Endodermal cell (in vitro differentiated cells): ENCODE results near the gene DNAH11. TPM values are rescaled to one million over a fixed set of nuclear protein-coding genes. Genes with fewer than 3 reads are reported as not detected.

Experiments used
- DNase-seq: peaks from one replicate; pipeline ENCODE4 v3.0.0-alpha.2; 2017
- H3K27ac ChIP-seq: 2 replicates; pipeline ENCODE4 v1.5.1; 2013; ENCODE audit warnings: mild to moderate bottlenecking, low read depth, low read length, moderate library complexity
- H3K27me3 ChIP-seq: 2 replicates; pipeline ENCODE4 v1.6.1; 2013; ENCODE audit warnings: mild to moderate bottlenecking, low read length, moderate library complexity; ENCODE audit not compliant: insufficient read depth, control insufficient read depth, poor library complexity, severe bottlenecking
- H3K36me3 ChIP-seq: 2 replicates; pipeline ENCODE4 v1.7.0; 2013; ENCODE audit warnings: mild to moderate bottlenecking, low read length, moderate library complexity; ENCODE audit not compliant: control insufficient read depth, insufficient read depth
- H3K4me1 ChIP-seq: one replicate; pipeline ENCODE4 v1.7.0; 2013; ENCODE audit warnings: low read length; ENCODE audit not compliant: control insufficient read depth, insufficient read depth
- H3K4me3 ChIP-seq: 2 replicates; pipeline ENCODE4 v1.5.1; 2013; ENCODE audit warnings: mild to moderate bottlenecking, low read length, moderate library complexity
- H3K9ac ChIP-seq: 2 replicates; pipeline ENCODE4 v1.6.1; 2013; ENCODE audit warnings: mild to moderate bottlenecking, low read length, moderate library complexity; ENCODE audit not compliant: poor library complexity, severe bottlenecking; ENCODE audit errors: extremely low read depth
- H3K9me3 ChIP-seq: 2 replicates; pipeline ENCODE4 v1.6.1; 2013; ENCODE audit warnings: mild to moderate bottlenecking, low read length, moderate library complexity; ENCODE audit not compliant: control insufficient read depth
- H3K27ac Mint-ChIP-seq: 2 replicates; pipeline ENCODE4 v1.8.0; 2020; ENCODE audit warnings: mixed read lengths
- H3K27me3 Mint-ChIP-seq: 2 replicates; pipeline ENCODE4 v1.8.0; 2021; ENCODE audit warnings: mild to moderate bottlenecking, mixed read lengths; ENCODE audit not compliant: insufficient read depth
- H3K36me3 Mint-ChIP-seq: 2 replicates; pipeline ENCODE4 v1.8.0; 2020; ENCODE audit warnings: low read depth, mixed read lengths
- H3K4me1 Mint-ChIP-seq: 2 replicates; pipeline ENCODE4 v1.8.0; 2020; ENCODE audit warnings: mixed read lengths
- H3K4me3 Mint-ChIP-seq: 2 replicates; pipeline ENCODE4 v1.8.0; 2020; ENCODE audit warnings: mild to moderate bottlenecking, moderate library complexity, mixed read lengths
- H3K9me3 Mint-ChIP-seq: 2 replicates; pipeline ENCODE4 v1.8.0; 2020; ENCODE audit warnings: mild to moderate bottlenecking, mixed read lengths
- WGBS, 2 experiments: methylation state at CpG; one replicate each; pipeline versions ENCODE4 v1.1.5 to v1.1.7; 2013; ENCODE audit warnings: missing lambda C conversion rate in 2 of 2, mixed read lengths in 1 of 2; ENCODE audit not compliant: insufficient coverage in 1 of 2, insufficient read length in 1 of 2; 5-methylcytosine and 5-hydroxymethylcytosine counted together
- total RNA-seq, 2 donors: library from RNA; stranded (reverse); fragmentation: NEBNext Ultra II Directional in 1 of 2; extraction: Animal tissue kit (Norgen Biotek cat#: 25700) in 1 of 2; gene quantifications; 2 replicates in 1 of 2; 3 replicates in 1 of 2; pipeline ENCODE4 v1.2.1, GENCODE V29; 2021
- TF ChIP-seq, protein P1 (sequence below): fragments of 200-600 bp; sonication (generic); conservative IDR thresholded peaks from 2 replicates; pipeline ENCODE4 v1.5.0; 2021; ENCODE audit warnings: antibody characterized with exemption, mild to moderate bottlenecking

Gene DNAH11
- total RNA-seq, 2 donors from 2014 or later: 0.80 to 0.99 TPM

DNA sequence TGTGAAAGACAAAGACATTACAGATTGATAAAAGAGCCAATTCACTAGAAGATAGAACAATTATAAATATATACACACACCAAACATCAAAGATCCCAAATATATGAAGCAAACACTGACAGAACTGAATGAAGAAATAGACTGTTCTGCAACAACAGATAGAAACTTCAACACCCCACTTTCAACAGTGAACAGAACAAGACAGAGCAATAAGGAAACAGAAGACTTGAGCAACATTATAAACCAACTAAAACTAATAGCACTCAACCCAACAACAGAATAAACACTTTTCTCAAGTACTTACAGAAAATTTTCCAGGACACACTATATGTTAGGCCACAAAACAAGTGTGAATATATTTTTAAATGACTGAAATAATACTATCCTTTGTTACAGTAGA, 392.0 kb downstream of the DNAH11 start:
- peaks cover 48% of the 10 kb centered on the region for H3K27me3 ChIP-seq
- no peak overlapping the region for H3K4me3 ChIP-seq
- H3K36me3 Mint-ChIP-seq: peaks cover 19% of the 10 kb centered on the region
- no peak for DNase-seq
- no peak overlapping the region for H3K4me3 Mint-ChIP-seq
- no peak overlapping the region for H3K27ac Mint-ChIP-seq
- H3K9me3 ChIP-seq: peaks cover 19% of the 10 kb centered on the region
- H3K9me3 Mint-ChIP-seq: peaks cover 20% of the 10 kb centered on the region
- H3K36me3 ChIP-seq: no peaks in the 10 kb centered on the region
- no peak overlapping the region for H3K27ac ChIP-seq
- H3K4me1 Mint-ChIP-seq: no peaks in the 10 kb centered on the region
- H3K4me1 ChIP-seq: no peaks in the 10 kb centered on the region
- peaks cover 78% of the 10 kb centered on the region for H3K27me3 Mint-ChIP-seq
- TF ChIP-seq, protein P1, sequence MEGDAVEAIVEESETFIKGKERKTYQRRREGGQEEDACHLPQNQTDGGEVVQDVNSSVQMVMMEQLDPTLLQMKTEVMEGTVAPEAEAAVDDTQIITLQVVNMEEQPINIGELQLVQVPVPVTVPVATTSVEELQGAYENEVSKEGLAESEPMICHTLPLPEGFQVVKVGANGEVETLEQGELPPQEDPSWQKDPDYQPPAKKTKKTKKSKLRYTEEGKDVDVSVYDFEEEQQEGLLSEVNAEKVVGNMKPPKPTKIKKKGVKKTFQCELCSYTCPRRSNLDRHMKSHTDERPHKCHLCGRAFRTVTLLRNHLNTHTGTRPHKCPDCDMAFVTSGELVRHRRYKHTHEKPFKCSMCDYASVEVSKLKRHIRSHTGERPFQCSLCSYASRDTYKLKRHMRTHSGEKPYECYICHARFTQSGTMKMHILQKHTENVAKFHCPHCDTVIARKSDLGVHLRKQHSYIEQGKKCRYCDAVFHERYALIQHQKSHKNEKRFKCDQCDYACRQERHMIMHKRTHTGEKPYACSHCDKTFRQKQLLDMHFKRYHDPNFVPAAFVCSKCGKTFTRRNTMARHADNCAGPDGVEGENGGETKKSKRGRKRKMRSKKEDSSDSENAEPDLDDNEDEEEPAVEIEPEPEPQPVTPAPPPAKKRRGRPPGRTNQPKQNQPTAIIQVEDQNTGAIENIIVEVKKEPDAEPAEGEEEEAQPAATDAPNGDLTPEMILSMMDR: no peak
- no peak overlapping the region for H3K9ac ChIP-seq

DNA sequence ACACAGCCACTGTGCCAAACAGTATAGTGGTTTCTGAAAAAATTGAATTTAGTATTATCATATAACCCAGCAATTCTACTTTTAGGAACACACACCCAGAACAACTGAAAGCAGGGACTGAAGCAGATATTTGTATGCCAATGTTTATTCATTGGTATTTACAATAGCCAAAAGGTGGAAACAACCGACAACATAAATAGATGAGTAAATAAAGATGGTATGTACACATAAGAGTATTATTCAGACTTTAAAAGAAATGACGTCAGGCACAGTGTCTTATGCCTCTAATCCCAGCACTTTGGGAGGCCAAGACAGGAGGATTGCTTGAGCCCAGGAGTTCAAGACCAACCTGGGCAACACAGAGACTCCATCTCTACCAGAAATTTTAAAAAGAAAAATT, 395.6 kb downstream of the DNAH11 start:
- H3K9me3 ChIP-seq: peaks cover 13% of the 10 kb centered on the region
- Mint-ChIP-seq H3K4me3 (no peak overlapping the region), H3K4me1 (peaks cover 23% of the 10 kb centered on the region), H3K9me3 (peaks cover 9% of the 10 kb centered on the region), H3K27ac (no peak overlapping the region), H3K27me3 (peaks cover 78% of the 10 kb centered on the region), H3K36me3 (peaks cover 16% of the 10 kb centered on the region)
- no peak for DNase-seq
- no peak overlapping the region for H3K4me3 ChIP-seq
- TF ChIP-seq, protein P1: no peak
- peaks cover 5% of the 10 kb centered on the region for H3K4me1 ChIP-seq
- H3K9ac ChIP-seq: no peak overlapping the region
- peaks cover 73% of the 10 kb centered on the region for H3K27me3 ChIP-seq
- no peak overlapping the region for H3K27ac ChIP-seq
- no peaks in the 10 kb centered on the region for H3K36me3 ChIP-seq
- WGBS, 2 experiments: 93% methylated on average over 2 of the region's 2 CpGs; no CpG with 5 or more reads in 1 of the 2 experiments

DNA sequence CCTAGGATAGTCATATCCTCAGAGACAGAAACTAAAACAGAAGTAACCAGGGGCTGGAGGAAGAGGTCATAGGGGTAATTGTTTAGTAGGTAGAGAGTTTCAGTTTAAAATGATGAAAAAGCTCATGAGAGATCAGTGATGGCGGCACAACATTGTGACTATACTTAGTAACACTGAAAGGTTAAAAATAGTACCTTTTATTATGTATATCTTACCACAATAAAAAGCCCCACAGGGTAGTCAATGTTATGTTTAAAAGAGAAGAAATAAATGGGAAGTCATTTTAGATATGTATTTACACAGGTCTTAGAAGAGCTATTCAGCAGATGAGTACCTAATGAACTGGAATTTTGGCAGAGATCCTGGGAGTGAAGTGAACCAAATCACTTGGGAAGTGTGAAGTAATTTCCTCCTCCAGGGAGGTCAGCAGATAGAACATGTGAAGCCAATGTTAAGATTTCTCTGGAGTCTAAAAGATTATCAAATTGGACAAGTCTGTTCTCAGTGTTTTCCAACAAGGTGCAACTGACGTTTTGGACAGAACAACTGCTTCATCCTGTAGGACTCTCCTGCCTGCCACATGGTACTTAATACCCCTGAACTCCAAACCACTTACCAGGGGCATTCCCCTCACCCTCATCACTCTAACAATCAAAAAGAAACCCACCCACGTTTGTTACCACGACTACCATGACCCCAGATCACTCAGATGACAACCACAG, 396.5 kb downstream of the DNAH11 start:
- peaks cover 8% of the 10 kb centered on the region for H3K4me1 ChIP-seq
- no peaks in the 10 kb centered on the region for H3K36me3 ChIP-seq
- peaks cover 78% of the 10 kb centered on the region for H3K27me3 ChIP-seq
- no peak overlapping the region for H3K4me3 Mint-ChIP-seq
- H3K27ac Mint-ChIP-seq: no peak overlapping the region
- H3K36me3 Mint-ChIP-seq: peaks cover 14% of the 10 kb centered on the region
- no peak overlapping the region for H3K9ac ChIP-seq
- H3K9me3 Mint-ChIP-seq: peaks cover 8% of the 10 kb centered on the region
- peaks cover 13% of the 10 kb centered on the region for H3K9me3 ChIP-seq
- no peak for DNase-seq
- TF ChIP-seq, protein P1: no peak
- WGBS, 2 experiments: 80% methylated on average over 4 of the region's 4 CpGs; no CpG with 5 or more reads in 1 of the 2 experiments
- H3K4me1 Mint-ChIP-seq: peaks cover 27% of the 10 kb centered on the region
- no peak overlapping the region for H3K27ac ChIP-seq
- no peak overlapping the region for H3K4me3 ChIP-seq
- H3K27me3 Mint-ChIP-seq: peaks cover 84% of the 10 kb centered on the region
